ENCODE data around the gene WIPI1. TPM values are rescaled to one million over a fixed set of nuclear protein-coding genes. Genes with fewer than 3 reads are reported as not detected.
A peak's percentile ranks its signal among the peaks of the same experiment; 100 is the strongest.

WIPI1 gene
- total RNA-seq, 2 donors from 2014 or later: 78.3 to 95.3 TPM

GRCh38 chr17:68398691-68399637, 58.3 kb downstream of the WIPI1 start:
- peak; percentile 54 to 59 for DNase-seq
- intact Hi-C loops (cut with DNase I, micrococcal nuclease): no loop called here
- ATAC-seq: peak; percentile 66

- no peak for DNase-seq
- no peak for ATAC-seq
- intact Hi-C loops (cut with DNase I, micrococcal nuclease): no loop called here
Measured at GRCh38 chr17:68397108-68397536, 60.2 kb downstream of the WIPI1 start.

GRCh38 chr17:68396226-68397107, 60.8 kb downstream of the WIPI1 start:
- ATAC-seq: no peak
- no peak for DNase-seq
- intact Hi-C loops (cut with DNase I, micrococcal nuclease): no loop called here

- intact Hi-C loops (cut with DNase I, micrococcal nuclease): no loop called here
- DNase-seq (no peak), ATAC-seq (no peak)
Measured at GRCh38 chr17:68394608-68395331, 62.5 kb downstream of the WIPI1 start.

- intact Hi-C loops (cut with DNase I, micrococcal nuclease): no loop called here
- DNase-seq (no peak), ATAC-seq (no peak)
Measured at GRCh38 chr17:68391561-68392268, 65.6 kb downstream of the WIPI1 start.

GRCh38 chr17:68390888-68391545, 66.3 kb downstream of the WIPI1 start:
- intact Hi-C loops (cut with DNase I, micrococcal nuclease): no loop called here
- ATAC-seq (no peak), DNase-seq (no peak)

- ATAC-seq (no peak), DNase-seq (no peak)
- intact Hi-C loops (cut with DNase I, micrococcal nuclease): no loop called here
Measured at GRCh38 chr17:68389041-68389440, 68.3 kb downstream of the WIPI1 start.

- DNase-seq (no peak), ATAC-seq (no peak)
- intact Hi-C loops (cut with DNase I, micrococcal nuclease): no loop called here
Measured at GRCh38 chr17:68387435-68388218, 69.7 kb downstream of the WIPI1 start.

- intact Hi-C loops (cut with DNase I, micrococcal nuclease): no loop called here
- ATAC-seq (no peak), DNase-seq (no peak)
Measured at GRCh38 chr17:68385490-68386215, 71.6 kb downstream of the WIPI1 start.

GRCh38 chr17:68384941-68385340, 72.4 kb downstream of the WIPI1 start:
- ATAC-seq (no peak), DNase-seq (no peak)
- intact Hi-C loops (cut with DNase I, micrococcal nuclease): no loop called here

GRCh38 chr17:68384471-68384870, 72.8 kb downstream of the WIPI1 start:
- intact Hi-C loops (cut with DNase I, micrococcal nuclease): no loop called here
- DNase-seq (no peak), ATAC-seq (no peak)

- DNase-seq: no peak
Measured at GRCh38 chr17:68383443-68384321, 73.6 kb downstream of the WIPI1 start.

GRCh38 chr17:68383120-68383442, 74.2 kb downstream of the WIPI1 start:
- no peak for DNase-seq
- no peak for ATAC-seq
- intact Hi-C loops (cut with DNase I, micrococcal nuclease): no loop called here

More at GRCh38 chr17:68383443-68384321, 73.6 kb downstream of the WIPI1 start:
- intact Hi-C loops (cut with DNase I, micrococcal nuclease): no loop called here
- ATAC-seq: peak; percentile 69

GRCh38 chr17:68382582-68383085, 74.7 kb downstream of the WIPI1 start:
- intact Hi-C loops (cut with DNase I, micrococcal nuclease): no loop called here
- ATAC-seq: no peak
- no peak for DNase-seq

- DNase-seq (peak in 1 of 2 donors; percentile 39), ATAC-seq (no peak)
- intact Hi-C loops (cut with DNase I, micrococcal nuclease): no loop called here
Measured at GRCh38 chr17:68381076-68381900, 76.0 kb downstream of the WIPI1 start.
